GM19372 (cell line): ENCODE results near the gene MFAP5.
A peak's percentile ranks its signal among the peaks of the same experiment; 100 is the strongest.
"Not testable (repeated sequence)": the region's sequence is repeated elsewhere in the genome, so short reads cannot be mapped to it uniquely, and the experiment has no call there.

Experiments
- ATAC-seq: cut with Tn5 transposase; IDR thresholded peaks from one replicate; pipeline ENCODE4 v1.9.1; 2021; ENCODE audit warnings: mild to moderate bottlenecking, low read depth, moderate library complexity; ENCODE audit not compliant: unreplicated experiment

The MFAP5 gene

GRCh38 chr12:8635342-8636006 lies 27.2 kb downstream of the MFAP5 start:
- not testable (repeated sequence) for ATAC-seq

- no peak for ATAC-seq
These were observed 32.5 kb downstream of the MFAP5 start for GRCh38 chr12:8630131-8630530.

- ATAC-seq: peak; percentile 92
These were observed 33.1 kb downstream of the MFAP5 start for GRCh38 chr12:8629486-8630033.

GRCh38 chr12:8628731-8629130 lies 33.9 kb downstream of the MFAP5 start:
- no peak for ATAC-seq

GRCh38 chr12:8624750-8625149 lies 37.9 kb downstream of the MFAP5 start:
- not testable (repeated sequence) for ATAC-seq

GRCh38 chr12:8622646-8623045 lies 40.0 kb downstream of the MFAP5 start:
- no peak for ATAC-seq

- no peak for ATAC-seq
These were observed 47.4 kb downstream of the MFAP5 start for GRCh38 chr12:8615206-8615605.

GRCh38 chr12:8613881-8614280 lies 48.7 kb downstream of the MFAP5 start:
- ATAC-seq: not testable (repeated sequence)

- ATAC-seq: no peak
These were observed 50.0 kb downstream of the MFAP5 start, which contains the start of gene AICDA for GRCh38 chr12:8612629-8613028. Gene AICDA (minus strand): TSS chr12:8612859. CDS start chr12:8612767, 92 bp downstream.

GRCh38 chr12:8609061-8609570 lies 53.5 kb downstream of the MFAP5 start:
- ATAC-seq: no peak

GRCh38 chr12:8606890-8607289 lies 55.7 kb downstream of the MFAP5 start:
- no peak for ATAC-seq

GRCh38 chr12:8605057-8605456 lies 57.6 kb downstream of the MFAP5 start:
- ATAC-seq: no peak

GRCh38 chr12:8603856-8604255 lies 58.8 kb downstream of the MFAP5 start:
- ATAC-seq: no peak

- ATAC-seq: no peak
These were observed 59.3 kb downstream of the MFAP5 start for GRCh38 chr12:8603286-8603685.

- ATAC-seq: no peak
These were observed 66.1 kb downstream of the MFAP5 start for GRCh38 chr12:8596561-8596960.
